ENCODE measurements around the gene UBE4A.

GRCh38 chr11:118442301-118442700 is 82.9 kb downstream of the UBE4A start:
- no peak for TF ChIP-seq EZH2 (IDR thresholded peaks at IDR 0.05; ENCODE audit: low read length, missing control alignments)
- TF ChIP-seq CTCF (conservative IDR thresholded peaks at IDR 0.05 in 1 of 2, IDR thresholded peaks at IDR 0.05 in 1 of 2; ENCODE audit: low read depth in 1 of 2, low read length in 2 of 2): no peak

Measured in fibroblast of lung (primary cell).